ENCODE measurements around the gene POLL.
"Not testable (repeated sequence)": the region's sequence is repeated elsewhere in the genome, so short reads cannot be mapped to it uniquely, and the experiment has no call there.

Gene POLL

DNA sequence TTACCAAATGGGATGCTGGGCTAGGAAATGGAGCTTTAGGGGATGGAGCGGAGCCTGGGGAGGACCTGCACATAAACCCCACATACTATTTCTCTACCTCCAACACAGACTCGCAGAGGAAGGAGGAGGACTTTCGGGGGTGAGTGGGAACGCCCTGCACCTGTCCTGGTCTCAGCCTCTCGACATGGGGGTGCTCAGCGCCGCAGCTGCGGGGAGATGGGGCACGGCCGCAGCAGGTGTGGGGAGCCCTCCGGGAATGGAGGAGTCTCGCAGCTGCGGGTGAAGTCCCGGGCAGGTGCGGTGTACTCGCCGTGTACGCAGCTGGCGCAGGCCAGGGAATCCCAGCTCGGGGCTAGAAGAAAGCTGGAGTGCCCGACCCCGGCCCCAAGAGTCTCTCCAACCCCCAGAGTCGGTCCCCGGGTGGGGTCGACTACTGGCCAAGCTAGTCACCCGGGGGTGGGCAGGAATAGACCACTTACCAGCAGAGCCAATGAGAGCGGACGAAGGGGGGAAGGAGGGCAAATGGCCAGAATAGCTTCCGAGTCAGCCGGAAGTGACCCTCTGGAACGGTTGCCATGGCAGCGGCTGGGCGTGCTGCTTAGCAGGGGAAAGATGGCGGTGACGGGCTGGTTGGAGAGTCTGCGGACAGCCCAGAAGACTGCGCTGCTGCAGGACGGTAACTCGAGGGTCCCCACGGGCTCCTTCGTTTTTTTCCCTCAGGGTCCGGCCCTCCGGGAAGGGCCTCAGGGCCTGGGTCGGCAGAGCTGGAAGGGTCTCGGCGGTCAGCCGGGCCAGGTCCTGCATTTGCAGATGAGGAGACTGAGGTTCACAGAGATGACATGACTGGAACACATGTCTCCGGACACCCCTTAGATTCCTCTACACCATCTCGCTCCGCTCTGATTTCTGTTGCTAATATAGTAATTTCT is at the start of gene POLL, which contains the start of gene DPCD:
POLL (minus strand) TSS at position 533 of the 929 bp plus-strand sequence. CDS start 897 bp downstream, outside the sequence.
DPCD (plus strand) TSS at position 597 of the 929 bp plus-strand sequence; CDS start at position 613, 16 bp downstream.
- DNase-seq, result peak; percentile 83

DNA sequence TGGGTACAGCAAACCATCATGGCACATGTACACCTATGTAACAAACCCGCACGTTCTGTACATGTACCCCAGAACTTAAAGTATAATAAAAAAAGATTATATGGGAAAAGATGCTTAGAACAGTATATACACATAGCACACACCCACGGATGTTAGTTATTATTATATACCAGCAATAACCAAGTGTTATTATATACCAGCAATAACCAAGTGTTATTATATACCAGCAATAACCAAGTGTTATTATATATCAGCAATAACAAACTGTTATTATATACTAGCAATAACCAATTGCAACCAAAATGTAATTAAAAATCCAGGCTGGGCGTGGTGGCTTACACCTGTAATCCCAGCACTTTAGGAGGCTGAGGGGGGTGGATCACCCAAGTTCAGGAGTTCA is 45.5 kb upstream of the POLL start:
- DNase-seq, result not testable (repeated sequence)

DNA sequence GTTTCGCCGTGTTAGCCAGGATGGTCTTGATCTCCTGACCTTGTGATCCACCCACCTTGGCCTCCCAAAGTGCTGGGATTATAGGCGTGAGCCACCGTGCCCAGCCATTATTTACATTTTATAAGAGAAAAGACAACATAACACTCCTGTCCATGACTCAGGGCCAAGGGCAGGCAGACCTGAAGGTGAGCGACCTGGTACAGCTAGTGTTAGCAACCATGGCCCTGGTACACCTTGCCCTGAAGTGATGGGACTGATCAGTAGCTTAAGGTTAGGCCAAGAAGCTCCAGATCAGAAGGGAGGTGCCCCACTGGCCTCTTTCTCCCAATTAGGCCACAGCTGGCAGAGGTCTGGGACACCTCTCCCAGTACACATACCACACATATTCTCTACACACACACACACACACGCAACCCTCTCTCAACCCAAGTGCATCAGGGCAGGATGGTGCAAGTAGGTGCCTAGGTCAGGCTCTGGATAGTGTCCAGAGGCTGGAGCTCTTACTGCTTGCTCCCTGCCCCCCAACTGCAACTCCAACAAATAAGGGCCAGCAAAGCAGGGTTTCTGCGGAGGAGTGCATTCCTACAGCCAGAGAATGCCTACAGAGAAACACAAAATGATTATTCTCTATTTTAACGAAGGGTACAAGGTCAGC is 43.9 kb upstream of the POLL start:
- no peak for DNase-seq

DNA sequence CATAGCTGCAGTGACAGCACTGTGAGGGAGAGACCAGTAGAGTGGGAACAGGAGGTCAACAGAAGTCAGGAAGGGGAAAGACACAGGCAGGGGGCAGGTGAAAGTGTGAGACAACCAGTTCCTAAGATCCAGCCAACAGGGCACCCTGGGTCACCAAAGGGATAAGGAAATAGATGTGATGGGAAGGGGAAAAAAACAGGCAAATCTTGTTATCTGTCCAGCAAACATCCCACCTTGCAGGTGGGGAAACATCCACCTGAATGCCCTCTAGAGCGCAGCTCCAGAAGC is 42.5 kb upstream of the POLL start:
- no peak for DNase-seq

DNA sequence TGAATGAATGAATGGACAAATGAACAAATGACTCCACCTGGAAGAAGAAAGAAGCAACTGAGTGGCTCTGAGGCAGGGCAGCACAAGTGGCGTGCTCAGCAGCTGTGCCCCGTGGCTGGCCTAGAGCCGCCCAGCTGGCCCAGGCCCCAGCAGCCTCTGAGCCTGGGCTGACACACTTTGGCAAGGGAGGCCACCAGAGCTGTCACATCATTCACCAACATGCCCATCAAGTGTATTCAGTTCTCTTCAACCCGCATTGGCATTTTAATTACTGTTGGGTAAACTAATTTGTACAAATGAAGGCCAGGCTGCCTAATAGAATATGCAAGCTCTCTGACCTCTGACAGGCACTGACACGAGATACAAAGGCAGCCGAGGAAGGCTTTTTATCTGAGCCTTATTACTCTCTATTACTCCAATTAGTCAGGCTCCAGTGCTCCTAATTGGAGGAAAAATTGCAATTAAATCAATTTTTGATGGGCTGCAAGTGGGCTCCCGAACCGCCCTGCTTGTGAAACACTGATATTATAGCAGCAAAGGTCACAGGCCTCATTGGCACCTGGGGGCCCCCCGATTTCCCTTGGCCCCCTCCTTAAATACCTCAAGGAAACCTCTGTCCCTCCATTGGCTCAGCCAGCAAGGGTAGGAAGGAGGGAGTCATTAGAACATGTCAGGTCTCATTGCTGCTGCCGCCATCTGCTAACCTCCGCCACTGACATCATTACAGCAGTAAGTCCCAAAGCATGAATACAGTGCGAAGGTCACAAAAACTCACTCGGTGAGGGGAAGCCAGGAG is 42.0 kb upstream of the POLL start:
- DNase-seq, result no peak

DNA sequence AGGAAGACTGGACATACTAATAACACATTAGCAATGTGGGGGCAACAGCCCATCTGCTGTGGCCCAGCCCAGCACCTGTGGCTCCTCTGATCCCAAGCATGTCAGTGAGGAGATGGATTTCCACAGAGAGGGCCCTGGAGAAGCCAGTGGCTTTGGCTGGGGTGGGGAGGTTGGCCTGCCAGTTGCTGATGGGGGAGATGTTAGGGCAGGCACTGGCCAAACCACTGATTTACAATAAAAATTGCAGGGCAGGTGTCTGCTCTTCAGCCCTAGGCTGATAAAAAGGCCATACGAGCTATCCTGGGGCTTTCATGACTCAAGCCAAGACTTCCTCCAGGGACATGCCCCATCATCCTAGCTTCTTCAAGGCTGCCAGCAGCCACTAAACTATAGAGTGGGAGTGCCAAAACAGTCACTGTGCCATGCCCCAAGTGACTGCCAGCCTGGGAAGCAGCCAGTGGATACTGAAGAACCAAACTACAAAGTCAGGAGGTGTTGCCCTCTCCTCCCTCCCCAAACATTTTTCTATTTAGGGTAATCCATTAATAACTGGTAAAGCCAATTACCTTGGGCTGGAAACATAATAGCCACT is 37.9 kb upstream of the POLL start:
- DNase-seq, result no peak

DNA sequence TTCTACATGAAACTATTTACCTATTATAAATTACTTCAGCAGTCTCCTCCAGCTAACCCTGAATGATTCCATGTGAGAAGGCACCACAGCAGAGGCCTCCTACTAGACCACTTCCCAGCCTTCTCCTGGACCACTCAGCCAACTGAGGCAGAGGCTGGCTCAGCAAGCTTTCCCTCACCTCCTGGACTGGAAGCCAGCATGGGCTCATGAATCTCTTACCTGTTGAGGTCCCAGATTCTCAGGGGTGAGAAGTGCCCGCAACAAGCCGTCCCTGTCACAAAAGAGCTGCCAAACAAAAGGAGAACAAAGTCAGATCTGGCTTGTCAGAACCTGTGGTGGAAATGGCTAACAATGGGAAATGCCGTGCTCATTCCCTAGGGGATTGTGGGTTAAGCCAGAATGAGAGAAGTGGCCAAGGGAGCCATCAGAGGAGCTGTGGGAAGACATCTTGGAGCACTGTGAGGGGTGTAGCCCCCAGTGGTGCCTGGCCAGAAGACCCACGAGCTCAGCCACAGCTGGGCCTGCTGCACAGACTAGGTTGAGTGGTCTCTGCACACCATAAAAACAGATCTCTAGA is 36.6 kb upstream of the POLL start:
- DNase-seq, result no peak

DNA sequence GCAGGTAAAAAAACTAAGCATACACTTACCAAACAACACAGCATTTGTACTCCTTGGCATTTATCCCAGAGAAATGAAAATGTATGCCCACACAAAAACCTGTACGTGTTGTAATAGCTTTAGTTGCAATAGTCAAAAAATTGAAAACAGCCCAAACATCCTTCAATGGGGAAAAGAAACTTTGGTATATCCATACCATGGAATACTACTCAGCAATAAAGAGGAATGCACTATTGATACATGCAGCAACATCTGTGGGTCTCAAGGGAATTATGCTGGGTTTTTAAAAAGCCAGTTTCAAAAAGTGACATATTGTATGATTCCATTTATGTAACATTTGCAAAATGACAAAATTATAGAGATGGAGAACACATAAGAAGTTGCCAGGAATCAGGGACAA is 35.5 kb upstream of the POLL start:
- no peak for DNase-seq

DNA sequence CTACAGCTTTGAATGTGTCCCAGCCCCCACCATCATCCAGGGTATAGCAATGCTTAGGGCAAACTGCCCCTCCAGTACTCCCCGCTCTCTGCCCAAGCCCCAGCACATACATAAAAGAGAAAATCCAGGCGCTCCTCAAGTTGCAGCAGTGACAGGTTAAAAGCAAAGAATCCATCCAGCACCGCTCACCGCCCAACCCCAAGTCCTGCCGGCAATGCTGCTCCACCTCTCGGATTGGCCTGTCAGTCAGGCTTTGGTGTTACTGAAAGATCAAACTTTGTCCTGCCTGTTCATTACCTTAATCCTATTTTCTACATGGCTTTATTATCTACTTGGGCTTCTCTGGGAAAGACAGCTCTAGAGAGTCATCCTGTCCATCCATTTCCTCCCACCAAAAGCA is 31.9 kb upstream of the POLL start:
- no peak for DNase-seq

DNA sequence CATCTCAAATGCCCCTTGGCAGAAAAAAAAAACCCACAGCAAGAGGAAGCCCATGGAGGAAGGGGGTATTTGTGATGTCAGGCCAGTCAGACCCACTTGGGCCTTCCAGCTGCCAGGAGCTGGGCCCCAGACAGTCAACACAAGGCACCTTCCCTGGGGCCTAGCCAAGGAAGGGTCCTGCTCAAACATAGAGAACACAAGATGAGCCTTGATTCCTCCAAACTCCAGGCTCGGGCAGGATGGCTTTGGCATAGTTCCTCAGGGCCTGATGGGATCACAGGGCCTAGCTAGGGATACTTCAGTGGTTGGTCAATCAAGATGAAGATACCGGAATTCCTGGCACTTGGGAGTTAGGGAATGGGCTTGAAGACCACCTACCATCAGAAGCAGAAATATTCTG is 30.8 kb upstream of the POLL start:
- no peak for DNase-seq

DNA sequence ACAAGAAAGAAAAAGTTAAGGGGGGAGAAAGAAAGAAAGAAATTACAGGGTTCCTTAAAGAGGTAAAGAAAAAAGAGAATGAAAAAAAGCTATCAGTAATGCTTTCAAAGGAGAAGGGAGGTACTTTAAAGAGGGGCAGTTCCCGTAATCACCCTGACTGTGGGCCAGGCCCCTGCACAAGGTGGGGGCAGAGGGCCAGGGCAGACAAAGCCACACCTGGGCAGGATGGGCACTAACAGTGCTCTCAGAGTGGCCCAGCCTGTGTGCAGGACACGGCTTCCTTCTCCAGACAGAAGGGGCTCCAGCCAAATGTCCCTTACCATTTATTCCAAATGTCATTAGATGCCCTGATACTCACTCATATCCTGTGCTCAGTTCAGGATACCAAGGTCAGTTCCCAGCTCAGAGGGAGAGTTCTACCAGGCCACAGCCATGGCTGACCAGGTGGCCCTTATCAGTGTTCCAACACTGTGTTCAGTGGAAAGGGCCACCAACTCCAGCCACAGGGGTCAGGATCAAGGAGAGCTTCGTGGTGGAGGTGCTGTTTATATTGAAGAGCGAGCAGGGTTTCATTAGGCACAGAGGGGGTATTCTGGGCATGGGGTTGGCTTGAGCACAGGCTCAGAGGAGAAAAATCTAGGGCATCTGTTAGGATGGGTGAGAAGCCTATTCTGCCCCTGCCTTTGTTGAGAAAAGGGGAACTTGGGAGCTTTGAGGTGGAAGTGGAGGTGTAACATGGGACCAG is 29.9 kb upstream of the POLL start:
- no peak for DNase-seq

DNA sequence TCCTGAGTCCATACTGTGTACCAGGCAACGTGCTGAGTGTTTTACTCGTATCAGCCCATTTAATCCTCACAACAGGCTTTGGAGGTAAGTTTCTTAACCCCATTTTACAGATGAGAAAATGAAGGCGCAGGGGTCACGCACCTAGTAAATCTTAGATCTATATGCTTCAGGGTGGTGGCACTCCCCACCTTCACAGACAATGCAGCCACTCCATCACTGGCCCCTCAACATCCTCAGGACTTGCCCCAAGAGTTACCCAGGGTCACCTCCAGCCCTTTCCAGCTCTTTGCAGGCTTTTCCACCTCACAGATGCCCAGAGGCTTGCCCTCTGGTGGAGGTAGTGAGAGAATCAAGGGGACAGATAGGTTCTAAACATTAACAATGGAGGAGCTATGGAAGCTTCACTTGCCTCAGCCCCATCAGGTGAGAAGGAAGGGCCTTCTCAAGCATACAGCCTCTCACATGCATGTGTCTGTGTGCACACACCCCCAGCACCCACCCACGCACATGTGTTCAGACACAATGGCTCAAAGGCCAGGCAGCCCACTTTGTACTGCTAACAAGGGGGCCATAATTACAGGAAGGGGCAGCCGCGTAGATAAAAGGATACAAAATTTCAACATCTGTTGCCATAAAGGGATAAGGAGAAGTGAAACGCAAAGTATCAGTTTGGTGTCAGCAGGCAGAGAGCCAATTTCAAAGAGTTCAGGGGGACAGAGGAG is 29.2 kb upstream of the POLL start:
- no peak for DNase-seq

DNA sequence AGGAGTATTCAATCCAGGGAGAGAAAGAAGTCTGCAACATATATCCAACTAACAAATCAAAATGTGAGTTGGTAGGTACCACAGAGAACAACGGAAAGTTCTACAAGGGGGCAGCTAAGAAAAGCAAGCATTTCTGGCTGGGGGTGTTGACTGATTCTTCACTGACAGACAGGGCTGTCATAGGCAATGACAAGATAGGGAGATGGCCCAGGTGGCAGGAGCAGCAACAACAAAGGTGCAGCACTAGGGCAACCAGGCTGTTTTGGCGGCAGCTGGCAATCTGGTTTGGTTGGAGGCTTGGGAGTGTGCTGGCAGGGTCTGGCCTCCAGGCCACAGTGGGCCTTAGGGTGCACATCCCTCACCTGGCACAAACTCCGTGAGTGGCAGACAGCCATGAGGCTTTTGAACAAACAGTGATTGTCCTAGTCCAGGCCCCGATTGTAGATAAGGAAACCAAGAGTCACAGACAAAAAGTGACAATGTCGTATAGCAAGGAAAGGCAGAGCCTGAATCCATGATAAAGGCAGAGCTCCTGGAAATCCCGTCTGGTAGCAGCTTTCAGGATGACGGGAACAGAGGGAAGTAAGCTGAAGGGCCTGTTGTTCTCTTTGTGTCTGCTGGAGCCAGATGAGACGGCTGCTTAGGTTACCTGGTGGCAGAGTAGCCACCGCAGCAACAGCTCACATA is 28.5 kb upstream of the POLL start:
- DNase-seq, result no peak

DNA sequence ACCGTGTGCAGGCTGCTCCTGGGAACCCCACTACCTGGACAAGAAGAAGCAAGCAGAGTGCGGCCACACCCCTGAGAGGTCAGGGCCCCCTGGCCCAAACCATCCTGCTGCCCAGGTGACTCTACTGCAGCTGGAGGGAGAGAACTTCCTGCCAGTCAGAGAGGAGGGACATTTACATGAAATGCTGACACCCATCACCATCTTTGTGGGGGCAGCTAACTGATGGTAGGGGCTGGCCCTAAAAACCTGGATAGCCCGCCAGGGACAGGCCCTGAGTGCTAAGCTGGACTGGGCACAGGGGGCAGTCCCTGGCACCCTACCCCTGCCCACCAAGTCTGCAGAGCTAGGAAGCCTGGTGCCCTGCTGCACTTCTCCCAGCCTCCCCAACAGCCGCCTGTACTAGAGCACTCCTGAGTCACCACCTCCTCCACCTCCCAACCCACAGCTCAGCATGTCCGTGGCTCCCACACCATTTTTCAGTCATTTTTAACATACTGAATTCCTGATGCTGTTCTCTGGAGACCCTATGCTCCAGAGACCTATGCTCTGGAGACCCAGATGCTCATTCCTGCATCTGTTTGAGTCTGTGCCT is 27.6 kb upstream of the POLL start:
- no peak for DNase-seq

DNA sequence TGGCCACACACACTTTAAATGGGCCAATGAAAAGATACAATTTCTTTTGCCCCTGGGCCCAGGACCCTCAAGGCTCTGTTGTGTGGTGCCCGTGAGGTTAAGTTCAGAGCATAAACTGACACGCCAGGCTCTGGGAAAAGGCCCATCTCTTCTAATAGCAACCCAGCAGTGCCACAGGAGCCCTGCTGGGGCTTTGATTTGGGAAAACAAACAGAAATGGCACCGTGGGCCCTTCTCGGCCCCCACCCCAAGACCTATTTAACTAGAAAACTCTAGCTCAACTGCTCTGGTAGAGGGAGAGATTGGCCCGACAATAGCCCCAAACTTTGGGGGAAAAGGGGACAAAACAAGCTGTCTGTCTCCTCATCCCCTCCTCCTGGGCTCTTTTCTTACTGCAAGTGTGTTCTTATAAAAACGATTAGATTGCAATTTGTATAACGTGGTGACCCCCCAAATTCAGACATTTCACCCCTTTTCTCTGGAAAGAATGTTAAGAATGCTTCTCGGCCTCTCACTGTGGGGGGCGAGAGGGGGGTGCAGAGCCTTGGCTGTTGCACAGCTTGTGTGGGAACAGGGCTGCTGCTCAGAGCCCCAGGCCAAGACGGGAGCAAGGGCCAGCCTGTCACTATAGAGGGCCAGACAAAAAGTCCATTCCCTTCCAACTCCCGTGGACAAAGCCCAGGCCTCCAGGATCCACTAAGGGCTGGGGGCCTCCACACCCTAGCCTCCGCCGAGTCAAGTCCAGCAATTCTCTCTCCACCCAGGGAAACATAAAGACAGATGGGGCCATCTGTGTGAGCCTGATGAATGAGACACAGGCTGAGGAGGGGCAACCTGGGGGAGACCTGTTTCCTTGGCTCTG is 26.8 kb upstream of the POLL start:
- DNase-seq, result no peak

DNA sequence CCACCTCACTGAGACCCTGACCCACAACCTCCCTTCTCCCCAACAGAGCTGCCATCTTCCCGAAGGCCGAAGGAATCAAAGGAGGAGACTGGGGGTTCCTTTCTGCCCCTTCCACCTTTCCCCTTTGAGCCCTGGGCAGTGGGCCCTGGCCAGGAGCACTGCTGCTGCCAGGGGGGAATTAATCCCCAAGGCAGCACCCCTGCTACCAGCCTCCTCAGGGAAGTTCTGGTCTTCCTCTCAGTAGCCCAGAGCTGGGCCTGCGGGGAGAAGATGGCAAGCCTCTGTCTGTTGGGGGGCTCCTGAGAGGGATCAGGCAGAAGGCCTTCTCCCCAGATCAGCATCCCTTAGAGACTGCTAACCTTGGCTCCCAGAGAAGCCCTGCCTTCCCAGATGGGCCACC is 25.6 kb upstream of the POLL start:
- no peak for DNase-seq

DNA sequence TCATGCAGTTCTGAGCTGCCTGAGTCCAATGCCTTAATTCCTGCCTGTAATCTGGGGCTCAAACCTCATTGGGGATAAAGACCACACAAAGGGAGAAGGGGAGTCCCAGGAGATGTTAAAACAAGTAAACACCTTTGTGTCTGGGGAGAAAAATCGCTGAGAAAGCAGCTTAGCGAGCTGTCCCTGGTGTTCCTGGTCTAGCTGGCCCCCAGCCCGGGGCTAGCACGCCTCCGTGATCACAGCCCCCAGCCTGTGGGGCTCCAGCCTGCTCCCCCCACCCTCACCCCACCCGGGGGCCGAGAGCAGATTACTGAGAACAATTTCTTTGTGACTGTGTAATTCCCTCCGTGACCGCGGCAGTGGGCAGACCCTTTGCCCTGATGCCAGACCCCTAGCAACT is 24.8 kb upstream of the POLL start:
- DNase-seq, result no peak

DNA sequence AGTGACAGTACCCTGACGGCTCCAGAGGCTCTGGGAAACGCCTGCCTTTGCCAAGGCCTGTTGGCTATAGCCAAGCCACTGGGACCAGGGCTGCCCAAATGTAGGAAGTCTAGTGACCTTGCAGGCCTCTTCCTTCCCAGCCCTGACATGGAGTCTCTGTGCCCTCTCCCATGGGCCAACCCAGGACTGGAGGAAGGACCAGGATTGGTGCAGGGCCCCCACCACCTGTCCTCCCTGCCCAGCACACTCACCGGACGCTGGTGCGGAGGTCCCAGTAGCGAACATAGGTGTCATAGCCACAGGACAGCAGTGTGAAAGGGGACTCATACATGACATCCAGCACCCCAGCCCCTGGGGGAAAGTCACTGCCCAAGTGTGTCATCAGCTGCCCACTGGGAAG is 24.0 kb upstream of the POLL start:
- no peak for DNase-seq
